Stimulated activated CD4-positive, alpha-beta T cell treated with anti-CD3 and anti-CD28 coated beads, Interleukin-15, amount 100 ng/mL, for 1 hour (primary cell): Measurements from ENCODE around the gene ERP44.
A peak's percentile ranks its signal among the peaks of the same experiment; 100 is the strongest.
"Not testable (repeated sequence)": the region's sequence is repeated elsewhere in the genome, so short reads cannot be mapped to it uniquely, and the experiment has no call there.

Experiments
- DNase-seq, 2 donors: peaks; one replicate each; pipeline ENCODE4 v3.0.0-alpha.2; 2020; ENCODE audit warnings: low read depth in 1 of 2, low spot score in 1 of 2

Gene ERP44

GRCh38 chr9:100101608-100102007 is 2.8 kb upstream of the ERP44 start:
- DNase-seq: no peak

- DNase-seq: no peak
Measured at GRCh38 chr9:100100146-100100667, 1.4 kb upstream of the ERP44 start.

- DNase-seq: no peak
Measured at GRCh38 chr9:100099722-100100042, 882 bp upstream of the ERP44 start.

GRCh38 chr9:100098046-100098886 is 534 bp downstream of the ERP44 start:
- DNase-seq: peak in 1 of 2 donors; percentile 10

GRCh38 chr9:100096378-100096916 is 2.4 kb downstream of the ERP44 start:
- no peak for DNase-seq

- DNase-seq: not testable (repeated sequence)
Measured at GRCh38 chr9:100094411-100094810, 4.4 kb downstream of the ERP44 start.

- no peak for DNase-seq
Measured at GRCh38 chr9:100092066-100092465, 6.7 kb downstream of the ERP44 start.

GRCh38 chr9:100091650-100092049 is 7.2 kb downstream of the ERP44 start:
- DNase-seq: no peak

GRCh38 chr9:100090880-100091279 is 7.9 kb downstream of the ERP44 start:
- DNase-seq: no peak

- no peak for DNase-seq
Measured at GRCh38 chr9:100088202-100088601, 10.6 kb downstream of the ERP44 start.

GRCh38 chr9:100087218-100087617 is 11.6 kb downstream of the ERP44 start:
- DNase-seq: no peak

GRCh38 chr9:100086097-100086635 is 12.6 kb downstream of the ERP44 start:
- no peak for DNase-seq

GRCh38 chr9:100084734-100085133 is 14.1 kb downstream of the ERP44 start:
- no peak for DNase-seq

- DNase-seq: no peak
Measured at GRCh38 chr9:100084128-100084453, 14.7 kb downstream of the ERP44 start.

GRCh38 chr9:100083448-100084127 is 15.2 kb downstream of the ERP44 start:
- no peak for DNase-seq

GRCh38 chr9:100082782-100083181 is 16.0 kb downstream of the ERP44 start:
- no peak for DNase-seq

- DNase-seq: not testable (repeated sequence)
Measured at GRCh38 chr9:100076256-100076655, 22.5 kb downstream of the ERP44 start.

GRCh38 chr9:100074989-100075388 is 23.8 kb downstream of the ERP44 start:
- no peak for DNase-seq

GRCh38 chr9:100074093-100074492 is 24.7 kb downstream of the ERP44 start:
- no peak for DNase-seq

GRCh38 chr9:100072805-100073204 is 26.0 kb downstream of the ERP44 start:
- DNase-seq: no peak

GRCh38 chr9:100071271-100071670 is 27.5 kb downstream of the ERP44 start:
- DNase-seq: no peak
